Epithelial cell of proximal tubule (primary cell): ENCODE results near the gene WDR54. TPM values are rescaled to one million over a fixed set of nuclear protein-coding genes. Genes with fewer than 3 reads are reported as not detected.
A peak's percentile ranks its signal among the peaks of the same experiment; 100 is the strongest.
"Not testable (repeated sequence)": the region's sequence is repeated elsewhere in the genome, so short reads cannot be mapped to it uniquely, and the experiment has no call there.

Experiments used
- DNase-seq: peaks from one replicate; pipeline ENCODE4 v3.0.0-alpha.2; 2011; ENCODE audit warnings: low read depth
- H3K4me3 ChIP-seq: 2 replicates; pipeline ENCODE4 v1.5.1; 2011; ENCODE audit warnings: low read depth, mild to moderate bottlenecking, low read length
- CTCF ChIP-seq: conservative IDR thresholded peaks from 2 replicates; pipeline ENCODE4 v1.5.1; 2012; ENCODE audit warnings: low read depth, mild to moderate bottlenecking, low read length
- total RNA-seq: library from RNA; depleted of rRNA; stranded (reverse); fragments of >200 nt; gene quantifications from 2 replicates; pipeline ENCODE4 v1.2.3, GENCODE V29; 2015

The WDR54 gene
- total RNA-seq, 1 donor from 2014 or later, result 61.7 TPM

DNA sequence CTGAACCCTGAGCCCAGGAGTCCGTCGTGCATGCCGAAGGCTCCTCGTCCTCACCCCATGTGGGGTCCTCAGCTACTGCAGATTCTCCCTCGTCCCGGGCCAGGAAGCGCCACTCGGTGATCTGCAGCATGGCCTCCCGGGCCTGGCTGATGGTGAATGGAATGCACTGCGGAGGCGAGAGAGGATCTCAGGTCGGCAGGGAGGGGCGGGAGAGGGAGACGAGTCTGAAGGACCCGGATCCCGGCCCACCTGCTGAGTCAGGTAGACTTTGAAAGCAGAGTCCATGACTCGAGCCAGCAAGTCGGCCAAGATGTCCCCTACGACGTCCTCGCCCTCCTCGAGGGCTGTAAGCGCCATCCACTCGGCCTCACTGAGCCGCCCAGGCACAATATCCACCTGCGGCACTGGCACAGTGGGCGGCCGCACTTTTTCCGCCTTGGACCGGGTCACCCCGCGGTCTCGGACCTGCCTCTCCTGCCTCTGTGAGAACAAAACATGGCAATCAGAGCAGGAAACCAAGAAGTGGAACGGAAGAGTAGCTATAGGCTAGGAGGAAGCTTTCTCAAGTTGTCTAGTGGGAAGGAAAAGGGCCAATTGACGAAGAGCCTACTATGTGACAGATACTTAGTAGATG, 5.7 kb upstream of the WDR54 start:
- DNase-seq, result no peak
- no peak for TF ChIP-seq CTCF
- H3K4me3 ChIP-seq, result peak overlapping the region; percentile 64

- TF ChIP-seq CTCF, result peak; percentile 19
- H3K4me3 ChIP-seq, result no peak overlapping the region
- DNase-seq, result no peak
Measured at GRCh38 chr2:74416778-74417177, 4.8 kb upstream of the WDR54 start.

DNA sequence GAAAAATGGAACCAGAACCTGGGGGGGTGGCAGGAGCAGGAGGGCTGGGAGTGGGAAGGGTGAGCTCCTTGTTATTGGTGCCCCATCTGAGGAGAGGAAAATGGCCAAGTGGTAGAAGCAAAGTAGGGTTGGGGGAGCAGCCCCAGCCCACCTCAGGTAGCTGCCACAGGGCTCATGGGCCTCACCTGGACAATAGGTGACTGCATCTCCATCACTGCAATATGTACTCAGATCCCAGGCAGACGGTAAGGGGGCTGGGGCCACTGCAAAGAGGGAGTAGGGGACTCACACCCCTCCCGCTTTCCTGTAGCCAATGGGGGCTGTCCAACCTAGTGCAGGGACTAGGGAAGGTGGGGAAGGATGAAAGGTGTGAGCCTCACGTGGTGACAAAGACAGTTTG, 4.3 kb upstream of the WDR54 start:
- DNase-seq, result no peak
- no peak for TF ChIP-seq CTCF

GRCh38 chr2:74417763-74418162, 3.8 kb upstream of the WDR54 start:
- no peak for TF ChIP-seq CTCF
- H3K4me3 ChIP-seq, result no peak overlapping the region
- no peak for DNase-seq

More for the DNA sequence above, 4.3 kb upstream of the WDR54 start:
- no peak overlapping the region for H3K4me3 ChIP-seq

DNA sequence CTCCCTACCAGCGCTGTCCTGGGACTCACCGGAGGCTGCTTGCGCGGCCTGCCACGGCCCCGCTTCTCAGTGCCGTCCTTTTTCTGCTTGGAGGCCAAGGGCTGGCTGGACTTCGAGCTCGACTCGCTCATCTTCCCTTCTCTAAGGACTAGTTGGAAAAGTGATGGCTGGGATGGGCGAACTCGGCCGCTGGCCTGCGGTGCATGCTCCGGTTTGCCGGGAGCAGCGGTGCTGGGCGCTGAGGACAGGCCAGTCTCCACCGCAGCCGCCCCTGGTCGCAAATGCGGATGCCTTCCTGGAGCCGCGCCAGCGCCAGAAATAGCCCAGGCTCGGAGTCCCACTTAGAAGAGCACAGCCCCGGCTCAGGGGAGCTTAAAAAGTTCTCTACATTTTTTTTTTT, 3.2 kb upstream of the WDR54 start:
- DNase-seq, result no peak
- H3K4me3 ChIP-seq, result no peak overlapping the region
- TF ChIP-seq CTCF, result no peak

DNA sequence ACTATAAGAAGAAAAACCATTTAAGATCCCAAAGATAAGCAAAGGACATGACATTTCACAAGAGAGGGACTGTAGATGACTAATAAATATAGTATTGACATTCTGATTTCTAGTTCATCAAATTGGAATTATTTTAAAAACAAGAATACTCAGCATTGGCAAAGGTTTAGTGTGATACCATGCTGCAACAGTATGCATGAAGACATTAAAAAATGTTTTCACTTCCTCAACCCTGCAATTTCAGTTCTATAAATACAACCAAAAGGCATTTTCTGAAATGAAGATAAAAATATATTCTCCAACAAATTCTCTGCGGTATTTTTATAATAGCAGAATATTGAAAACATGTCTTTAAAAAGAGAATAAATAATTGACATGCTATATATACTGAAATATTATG, 2.2 kb upstream of the WDR54 start:
- TF ChIP-seq CTCF, result no peak
- DNase-seq, result no peak
- no peak overlapping the region for H3K4me3 ChIP-seq

DNA sequence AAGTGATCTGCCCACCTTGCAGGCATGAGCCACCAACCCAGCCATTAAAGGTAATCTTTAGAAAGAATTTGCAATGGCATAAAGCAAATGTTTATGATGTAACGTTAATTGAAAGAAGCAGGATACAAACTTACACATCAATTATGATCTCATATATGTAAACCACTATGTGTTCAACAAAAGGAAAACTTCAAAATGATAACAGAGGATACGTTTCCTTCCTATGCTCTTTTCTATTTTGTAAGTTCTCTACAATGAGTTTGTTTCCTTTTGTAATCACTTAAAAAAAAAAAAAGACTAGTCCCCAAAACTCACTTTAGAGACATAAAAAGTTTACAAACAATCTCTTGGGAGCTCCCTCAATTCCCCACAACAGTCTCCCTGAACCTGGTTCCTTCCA, 1.5 kb upstream of the WDR54 start:
- no peak overlapping the region for H3K4me3 ChIP-seq
- no peak for TF ChIP-seq CTCF
- no peak for DNase-seq

DNA sequence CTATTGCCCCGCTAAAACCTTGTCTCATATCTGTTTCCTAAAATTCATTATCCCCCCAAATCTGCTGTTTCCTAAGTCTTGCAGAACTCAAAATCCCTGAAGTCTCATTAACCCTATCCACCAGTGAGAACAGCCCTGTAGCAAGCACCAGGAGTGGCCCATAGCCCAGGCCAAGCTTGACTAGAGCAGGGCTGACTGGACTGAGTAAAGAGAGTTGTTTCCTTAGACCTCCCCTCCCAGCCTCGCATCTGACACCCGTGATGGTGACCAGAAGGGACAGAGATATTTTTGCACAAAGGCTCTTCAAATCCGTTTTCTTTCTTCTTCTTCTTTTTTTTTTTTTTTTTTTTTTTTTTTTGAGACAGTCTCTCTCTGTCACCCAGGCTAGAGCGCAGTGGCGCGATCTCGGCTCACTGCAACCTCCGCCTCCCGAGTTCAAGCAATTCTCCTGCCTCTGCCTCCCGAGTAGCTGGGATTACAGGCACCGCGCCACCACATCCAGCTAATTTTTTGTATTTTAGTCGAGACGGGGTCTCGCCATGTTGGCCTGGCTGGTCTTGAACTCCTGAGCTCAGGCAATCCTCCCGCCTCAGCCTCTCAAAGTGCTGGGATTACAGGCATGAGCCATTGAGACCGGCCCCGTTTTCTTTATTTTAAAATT, 957 bp upstream of the WDR54 start:
- H3K4me3 ChIP-seq, result peak overlapping the region; percentile 66
- not testable (repeated sequence) for DNase-seq
